Measurements from ENCODE around the gene ADAMTS10. TPM values are rescaled to one million over a fixed set of nuclear protein-coding genes. Genes with fewer than 3 reads are reported as not detected.
"Not testable (repeated sequence)": the region's sequence is repeated elsewhere in the genome, so short reads cannot be mapped to it uniquely, and the experiment has no call there.

The ADAMTS10 gene
- total and polyA plus RNA-seq, 4 donors, result 18.8 to 264 (median 123) TPM

DNA sequence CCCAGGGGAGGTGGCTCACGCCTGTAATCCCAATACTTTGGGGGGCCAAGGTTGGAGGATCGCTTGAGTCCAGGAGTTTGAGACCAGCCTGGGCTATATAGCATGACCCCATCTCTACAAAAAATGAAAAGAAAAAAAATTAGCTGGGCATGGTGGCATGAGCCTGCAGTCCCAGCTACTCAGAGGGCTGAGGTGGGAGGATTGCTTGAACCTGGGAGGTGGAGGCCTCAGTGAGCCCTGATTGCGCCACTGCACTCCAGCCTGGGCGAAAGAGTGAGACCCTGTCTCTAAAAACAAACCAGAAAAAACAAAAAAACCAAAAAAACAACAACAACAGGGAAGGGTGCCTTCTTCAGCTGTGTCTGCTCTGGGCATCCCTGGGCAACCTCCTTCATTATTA lies 32.8 kb downstream of the ADAMTS10 start:
- 70 to 78% methylated on average over 4 of the region's 4 CpGs for WGBS, 2 donors
- no peak for ATAC-seq (ENCODE audit: low FRiP score)
- no peak for DNase-seq
- Histone ChIP-seq H3K27me3 (ENCODE audit: control insufficient read depth in 1 of 2, insufficient read depth in 2 of 2, low read length in 1 of 2) (no peaks in the 10 kb centered on the region), H3K36me3 (ENCODE audit: control insufficient read depth in 1 of 2, insufficient read depth in 2 of 2, low read length in 1 of 2) (no peaks in the 10 kb centered on the region), H3K4me3 (ENCODE audit: low read length in 2 of 2) (no peak overlapping the region), H3K9me3 (ENCODE audit: control insufficient read depth, low read length) (no peaks in the 10 kb centered on the region), H3K4me1 (ENCODE audit: control insufficient read depth in 1 of 2, insufficient read depth in 2 of 2, low read length in 2 of 2) (no peaks in the 10 kb centered on the region), H3K27ac (ENCODE audit: low read depth in 1 of 2, low read length in 2 of 2) (no peak overlapping the region)
- intact Hi-C loops (cut with DNase I), result loop anchor here in 1 of 2 donors (10.0 kb wide), 1 partner anchor 223 kb away; no protein-coding TSS in a partner anchor

DNA sequence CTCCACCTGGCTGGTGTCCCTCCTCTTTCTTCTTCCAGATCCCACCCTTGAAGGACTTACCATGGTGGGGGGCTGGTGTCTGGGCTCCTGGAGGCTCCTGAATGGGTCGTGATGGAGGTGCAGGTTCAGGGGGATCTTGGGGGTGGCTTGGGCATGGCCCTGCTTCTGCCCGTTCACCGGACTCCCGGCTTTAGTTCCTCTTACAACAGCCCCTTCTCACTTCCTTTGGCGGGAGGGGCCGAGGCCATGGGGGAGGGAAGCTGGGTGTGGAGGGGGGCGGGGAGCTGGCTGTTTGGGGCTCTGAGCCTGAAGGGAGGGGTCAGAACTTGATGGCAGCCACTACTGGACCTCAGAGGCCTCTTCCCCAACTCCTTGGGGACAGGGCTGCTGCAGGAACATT lies 33.3 kb downstream of the ADAMTS10 start, which contains the start of gene MYO1F:
Gene MYO1F (minus strand): TSS at position 196 of the 400 bp plus-strand sequence. CDS start 133 bp downstream, at position 63.
- H3K4me1 ChIP-seq (ENCODE audit: control insufficient read depth in 1 of 2, insufficient read depth in 2 of 2, low read length in 2 of 2), result no peaks in the 10 kb centered on the region
- H3K27me3 ChIP-seq (ENCODE audit: control insufficient read depth in 1 of 2, insufficient read depth in 2 of 2, low read length in 1 of 2), result no peaks in the 10 kb centered on the region
- no peak within 1 kb of the TSS for H3K4me3 ChIP-seq (ENCODE audit: low read length in 2 of 2)
- peak in 1 of 2 donors; percentile 86 for DNase-seq
- WGBS, 2 donors, result 16 to 20% methylated on average over 7 of the region's 7 CpGs
- no peaks in the 10 kb centered on the region for H3K36me3 ChIP-seq (ENCODE audit: control insufficient read depth in 1 of 2, insufficient read depth in 2 of 2, low read length in 1 of 2)
- no peak within 1 kb of the TSS for H3K27ac ChIP-seq (ENCODE audit: low read depth in 1 of 2, low read length in 2 of 2)
- H3K9me3 ChIP-seq (ENCODE audit: control insufficient read depth, low read length), result no peaks in the 10 kb centered on the region
- intact Hi-C loops (cut with DNase I), result loop anchor here in 1 of 2 donors (10.0 kb wide), 1 partner anchor 222 kb away; no protein-coding TSS in a partner anchor
- peak; percentile 30 for ATAC-seq (ENCODE audit: low FRiP score)

DNA sequence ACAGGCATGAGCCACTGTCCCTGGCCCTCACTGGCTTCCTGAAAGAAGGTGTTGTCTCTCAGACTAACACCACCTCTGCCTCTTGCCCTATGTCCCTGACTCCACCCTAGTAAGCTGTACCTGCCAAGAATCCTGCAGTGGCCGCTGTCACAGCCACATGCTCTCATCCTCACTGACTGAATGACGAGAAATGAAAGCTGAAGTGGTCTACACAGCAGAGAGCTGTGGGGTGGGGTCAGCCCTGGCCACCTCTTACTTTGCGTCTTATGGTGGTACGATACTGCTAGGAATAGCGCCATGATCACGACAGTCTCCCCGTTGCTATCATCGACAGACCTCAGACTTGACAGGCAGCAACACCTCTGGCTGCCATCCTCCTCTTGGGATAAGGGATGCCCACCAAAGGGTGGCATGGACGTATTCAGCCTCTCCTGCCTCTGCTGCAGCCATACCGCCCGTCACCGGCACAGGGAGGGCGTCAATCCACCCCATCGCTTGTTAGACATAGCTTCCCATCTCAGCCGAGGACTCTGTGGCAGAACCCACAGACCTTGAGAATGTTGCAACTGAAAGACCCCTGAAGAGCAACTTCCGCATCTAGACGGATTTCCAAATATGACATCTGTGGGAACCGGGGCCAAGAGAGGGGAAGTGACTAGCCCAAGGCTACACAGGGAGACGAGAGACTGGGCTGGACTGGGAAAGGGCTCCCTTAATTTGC lies 34.1 kb downstream of the ADAMTS10 start:
- H3K27me3 ChIP-seq (ENCODE audit: control insufficient read depth in 1 of 2, insufficient read depth in 2 of 2, low read length in 1 of 2), result no peaks in the 10 kb centered on the region
- intact Hi-C loops (cut with DNase I), result loop anchor here in 1 of 2 donors (10.0 kb wide), 1 partner anchor 222 kb away; no protein-coding TSS in a partner anchor
- H3K4me1 ChIP-seq (ENCODE audit: control insufficient read depth in 1 of 2, insufficient read depth in 2 of 2, low read length in 2 of 2), result no peaks in the 10 kb centered on the region
- H3K4me3 ChIP-seq (ENCODE audit: low read length in 2 of 2), result no peak overlapping the region
- H3K27ac ChIP-seq (ENCODE audit: low read depth in 1 of 2, low read length in 2 of 2), result no peak overlapping the region
- H3K36me3 ChIP-seq (ENCODE audit: control insufficient read depth in 1 of 2, insufficient read depth in 2 of 2, low read length in 1 of 2), result no peaks in the 10 kb centered on the region
- no peaks in the 10 kb centered on the region for H3K9me3 ChIP-seq (ENCODE audit: control insufficient read depth, low read length)
- no peak for DNase-seq
- no peak for ATAC-seq (ENCODE audit: low FRiP score)
- 68 to 71% methylated on average over 19 of the region's 19 CpGs for WGBS, 2 donors

DNA sequence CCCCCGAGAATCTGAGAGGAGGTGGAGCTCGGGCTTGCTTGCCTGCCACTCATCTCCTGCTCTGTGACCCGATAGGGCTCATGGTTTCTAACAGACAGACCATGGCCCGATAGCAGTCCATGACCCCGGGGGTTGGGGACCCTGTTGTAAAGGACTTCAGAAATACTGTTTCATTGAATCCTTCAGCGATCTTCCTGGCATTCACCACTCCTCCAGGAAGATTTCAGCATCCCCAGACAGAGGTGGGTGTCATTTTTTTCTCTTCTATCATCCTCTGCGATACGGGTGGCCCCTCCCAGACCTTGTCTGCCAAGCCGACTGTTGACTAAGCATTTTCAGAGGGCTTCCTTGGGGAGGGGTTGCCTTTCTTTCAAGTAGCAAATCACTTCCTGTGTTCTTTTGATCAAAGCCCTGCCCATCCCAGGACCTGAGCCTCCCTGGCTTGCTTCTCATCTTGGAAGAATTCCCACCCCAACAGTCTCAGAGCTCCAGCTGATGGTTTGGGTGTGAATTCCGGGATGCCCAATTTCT lies 35.0 kb downstream of the ADAMTS10 start:
- 33 to 42% methylated on average over 10 of the region's 10 CpGs for WGBS, 2 donors
- intact Hi-C loops (cut with DNase I), result loop anchor here in 1 of 2 donors (10.0 kb wide), 1 partner anchor 221 kb away; no protein-coding TSS in a partner anchor
- no peaks in the 10 kb centered on the region for H3K9me3 ChIP-seq (ENCODE audit: control insufficient read depth, low read length)
- no peak for ATAC-seq (ENCODE audit: low FRiP score)
- H3K27ac ChIP-seq (ENCODE audit: low read depth in 1 of 2, low read length in 2 of 2), result no peak overlapping the region
- H3K4me1 ChIP-seq (ENCODE audit: control insufficient read depth in 1 of 2, insufficient read depth in 2 of 2, low read length in 2 of 2), result no peaks in the 10 kb centered on the region
- no peak overlapping the region for H3K4me3 ChIP-seq (ENCODE audit: low read length in 2 of 2)
- H3K36me3 ChIP-seq (ENCODE audit: control insufficient read depth in 1 of 2, insufficient read depth in 2 of 2, low read length in 1 of 2), result no peaks in the 10 kb centered on the region
- no peaks in the 10 kb centered on the region for H3K27me3 ChIP-seq (ENCODE audit: control insufficient read depth in 1 of 2, insufficient read depth in 2 of 2, low read length in 1 of 2)
- DNase-seq, result no peak

- intact Hi-C loops (cut with DNase I), result loop anchor here in 1 of 2 donors (10.0 kb wide), 1 partner anchor 220 kb away; no protein-coding TSS in a partner anchor
- ATAC-seq (ENCODE audit: low FRiP score); DNase-seq; H3K4me3 ChIP-seq (ENCODE audit: low read length in 2 of 2); H3K9me3 ChIP-seq (ENCODE audit: control insufficient read depth, low read length); H3K4me1 ChIP-seq (ENCODE audit: control insufficient read depth in 1 of 2, insufficient read depth in 2 of 2, low read length in 2 of 2); H3K27ac ChIP-seq (ENCODE audit: low read depth in 1 of 2, low read length in 2 of 2); H3K27me3 ChIP-seq (ENCODE audit: control insufficient read depth in 1 of 2, insufficient read depth in 2 of 2, low read length in 1 of 2); H3K36me3 ChIP-seq (ENCODE audit: control insufficient read depth in 1 of 2, insufficient read depth in 2 of 2, low read length in 1 of 2): not testable (repeated sequence)
- WGBS, 2 donors, result 92 to 94% methylated on average over 7 of the region's 7 CpGs
Measured at GRCh38 chr19:8574619-8574922, 35.9 kb downstream of the ADAMTS10 start.

- intact Hi-C loops (cut with DNase I), result loop anchor here in 1 of 2 donors (10.0 kb wide), 1 partner anchor 219 kb away; no protein-coding TSS in a partner anchor
- WGBS, 2 donors, result 79 to 86% methylated on average over 7 of the region's 7 CpGs
- H3K4me3 ChIP-seq (ENCODE audit: low read length in 2 of 2), result no peak overlapping the region
Measured at GRCh38 chr19:8573316-8573715, 37.2 kb downstream of the ADAMTS10 start.

GRCh38 chr19:8571006-8571411 lies 39.5 kb downstream of the ADAMTS10 start:
- no peaks in the 10 kb centered on the region for H3K36me3 ChIP-seq (ENCODE audit: control insufficient read depth in 1 of 2, insufficient read depth in 2 of 2, low read length in 1 of 2)
- H3K27me3 ChIP-seq (ENCODE audit: control insufficient read depth in 1 of 2, insufficient read depth in 2 of 2, low read length in 1 of 2), result no peaks in the 10 kb centered on the region
- WGBS, 2 donors, result 27 to 28% methylated on average over 5 of the region's 5 CpGs
- intact Hi-C loops (cut with DNase I), result loop anchor here in 1 of 2 donors (10.0 kb wide), 1 partner anchor 216 kb away; no protein-coding TSS in a partner anchor
- H3K4me1 ChIP-seq (ENCODE audit: control insufficient read depth in 1 of 2, insufficient read depth in 2 of 2, low read length in 2 of 2), result no peaks in the 10 kb centered on the region
- no peak overlapping the region for H3K4me3 ChIP-seq (ENCODE audit: low read length in 2 of 2)
- ATAC-seq (ENCODE audit: low FRiP score) (no peak), DNase-seq (peak in 1 of 2 donors; percentile 74)
- no peaks in the 10 kb centered on the region for H3K9me3 ChIP-seq (ENCODE audit: control insufficient read depth, low read length)
- no peak overlapping the region for H3K27ac ChIP-seq (ENCODE audit: low read depth in 1 of 2, low read length in 2 of 2)

More at GRCh38 chr19:8573316-8573715, 37.2 kb downstream of the ADAMTS10 start:
- no peak for DNase-seq
- Histone ChIP-seq H3K36me3 (ENCODE audit: control insufficient read depth in 1 of 2, insufficient read depth in 2 of 2, low read length in 1 of 2) (no peaks in the 10 kb centered on the region), H3K9me3 (ENCODE audit: control insufficient read depth, low read length) (no peaks in the 10 kb centered on the region), H3K27me3 (ENCODE audit: control insufficient read depth in 1 of 2, insufficient read depth in 2 of 2, low read length in 1 of 2) (no peaks in the 10 kb centered on the region), H3K27ac (ENCODE audit: low read depth in 1 of 2, low read length in 2 of 2) (no peak overlapping the region), H3K4me1 (ENCODE audit: control insufficient read depth in 1 of 2, insufficient read depth in 2 of 2, low read length in 2 of 2) (no peaks in the 10 kb centered on the region)
- no peak for ATAC-seq (ENCODE audit: low FRiP score)

DNA sequence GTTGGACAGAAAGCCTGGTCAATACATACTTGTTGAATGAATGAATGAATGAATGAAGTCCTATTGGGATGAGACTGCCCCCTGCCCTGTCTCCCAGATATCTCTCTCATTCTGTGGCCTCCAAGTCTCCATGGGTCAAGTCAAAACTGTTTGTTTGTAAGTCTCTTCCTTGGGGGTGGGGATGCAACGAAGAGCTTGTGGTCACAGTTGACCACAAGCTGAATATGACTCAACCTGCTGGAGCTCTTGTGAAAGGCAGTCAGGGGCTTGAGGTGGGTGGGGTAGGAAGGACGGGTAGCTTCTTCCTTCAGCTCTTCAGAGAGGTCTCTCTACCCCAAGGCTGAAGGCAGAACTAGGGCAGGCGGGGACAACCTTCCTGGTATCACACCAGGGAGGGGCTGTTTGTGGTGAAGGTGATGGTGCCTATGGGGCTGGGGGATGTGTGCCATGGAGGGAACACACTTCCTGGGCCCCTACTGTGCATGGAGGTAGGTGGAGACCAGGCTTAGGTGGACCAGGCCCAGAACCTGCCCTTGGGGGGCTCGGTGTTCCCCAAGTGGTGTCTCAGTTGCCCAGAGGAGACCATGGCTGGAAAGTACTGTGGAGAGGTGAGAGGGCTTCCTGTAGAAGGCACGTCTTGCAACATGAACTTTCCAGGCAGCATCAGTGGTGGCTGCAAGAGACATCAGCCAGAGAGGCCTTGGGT lies 41.3 kb downstream of the ADAMTS10 start:
- intact Hi-C loops (cut with DNase I), result no loop called here
- no peaks in the 10 kb centered on the region for H3K9me3 ChIP-seq (ENCODE audit: control insufficient read depth, low read length)
- no peak overlapping the region for H3K27ac ChIP-seq (ENCODE audit: low read depth in 1 of 2, low read length in 2 of 2)
- 67 to 71% methylated on average over 5 of the region's 5 CpGs for WGBS, 2 donors
- peak in 1 of 2 donors; percentile 74 for DNase-seq
- H3K36me3 ChIP-seq (ENCODE audit: control insufficient read depth in 1 of 2, insufficient read depth in 2 of 2, low read length in 1 of 2), result no peaks in the 10 kb centered on the region
- H3K4me1 ChIP-seq (ENCODE audit: control insufficient read depth in 1 of 2, insufficient read depth in 2 of 2, low read length in 2 of 2), result no peaks in the 10 kb centered on the region
- no peak overlapping the region for H3K4me3 ChIP-seq (ENCODE audit: low read length in 2 of 2)
- H3K27me3 ChIP-seq (ENCODE audit: control insufficient read depth in 1 of 2, insufficient read depth in 2 of 2, low read length in 1 of 2), result no peaks in the 10 kb centered on the region
- peak; percentile 62 for ATAC-seq (ENCODE audit: low FRiP score)
